Esophagus squamous epithelium (tissue), 5 donors: ENCODE data around the gene SS18L1. TPM values are rescaled to one million over a fixed set of nuclear protein-coding genes. Genes with fewer than 3 reads are reported as not detected.

Experiments used
- DNase-seq: peaks from one replicate; lab custom pipeline; 2025; lab: John Stamatoyannopoulos, UW
- H3K27ac ChIP-seq, 4 donors: fragments of 200-600 bp; sonication (generic); one replicate each; pipeline ENCODE4 v1.5.1; 2016 to 2019; ENCODE audit warnings: mild to moderate bottlenecking in 1 of 4
- H3K27me3 ChIP-seq, 4 donors: fragments of 200-600 bp; sonication (generic); 1 replicate in 3 of 4; 2 replicates in 1 of 4; pipeline versions ENCODE4 v1.5.1 to v1.6.0; 2017 to 2021; ENCODE audit warnings: antibody characterized with exemption in 1 of 4
- H3K36me3 ChIP-seq, 3 donors: fragments of 200-600 bp; sonication (generic); one replicate each; pipeline ENCODE4 v1.5.1; 2016 to 2019
- H3K4me1 ChIP-seq, 3 donors: fragments of 200-600 bp; sonication (generic); one replicate each; pipeline ENCODE4 v1.5.1; 2017 to 2019
- H3K4me3 ChIP-seq, 4 donors: fragments of 200-600 bp; sonication (generic); 1 replicate in 3 of 4; 2 replicates in 1 of 4; pipeline ENCODE4 v1.5.1; 2016 to 2019; ENCODE audit warnings: mild to moderate bottlenecking in 2 of 4, moderate library complexity in 1 of 4
- H3K9me3 ChIP-seq, 3 donors: fragments of 200-600 bp; sonication (generic); one replicate each; pipeline ENCODE4 v1.5.1; 2016 to 2019
- CTCF ChIP-seq, 6 experiments: fragments of 450-650 bp in 4 of 6; fragments of 200-600 bp in 2 of 6; sonication (generic) in 2 of 6; IDR thresholded peaks; one replicate each; pipeline ENCODE4 v1.5.1; 2016 to 2019; ENCODE audit warnings: antibody characterized with exemption in 6 of 6, mild to moderate bottlenecking in 4 of 6, moderate library complexity in 4 of 6
- POLR2A ChIP-seq, 4 donors: fragments of 450-650 bp; IDR thresholded peaks; one replicate each; pipeline ENCODE4 v1.6.1; 2017; ENCODE audit warnings: antibody characterized with exemption in 4 of 4, mild to moderate bottlenecking in 4 of 4, moderate library complexity in 3 of 4
- WGBS, 2 donors: methylation state at CpG; one replicate each; pipeline ENCODE4 v1.1.5; 2018; 5-methylcytosine and 5-hydroxymethylcytosine counted together
- intact Hi-C: fragments of 100-400 bp; cut with DNase I; formaldehyde crosslinking; loops from one replicate; pipeline ENCODE4 v1.15.0; 2022
- total RNA-seq, 4 donors: library from RNA; depleted of rRNA; stranded (reverse); fragments of >200 nt; gene quantifications; one replicate each; pipeline ENCODE4 v1.1.0, GENCODE V29; 2016
- donor health status: DM: yes; HTN: yes; CAD: no.

The SS18L1 gene
- total RNA-seq, 4 donors from 2014 or later, result 7.8 to 24.5 (median 15.0) TPM

- Histone ChIP-seq H3K9me3 (no peaks in the 10 kb centered on the region), H3K4me1 (peaks cover 0 to 18% (median 7%) of the 10 kb centered on the region in 3 donors), H3K4me3 (no peak overlapping the region), H3K27ac (no peak overlapping the region), H3K27me3 (no peaks in the 10 kb centered on the region), H3K36me3 (peaks cover 20 to 96% (median 49%) of the 10 kb centered on the region in 3 donors)
- WGBS, 2 donors, result 97 to 100% methylated on average over 11 to 18 of the region's 41 CpGs
- TF ChIP-seq POLR2A (IDR thresholded peaks at IDR 0.05) (no peak), CTCF (IDR thresholded peaks at IDR 0.05) (no peak)
- no peak for DNase-seq
- intact Hi-C loops, result no loop called here
Measured at GRCh38 chr20:62164879-62165761, 21.6 kb downstream of the SS18L1 start.

- 83 to 87% methylated on average over 4 to 7 of the region's 25 CpGs for WGBS, 2 donors
- no peak for DNase-seq
- H3K36me3 ChIP-seq, result peaks cover 20 to 100% (median 49%) of the 10 kb centered on the region in 3 donors
- TF ChIP-seq POLR2A (IDR thresholded peaks at IDR 0.05) (no peak), CTCF (IDR thresholded peaks at IDR 0.05) (no peak)
- no peak overlapping the region for H3K27ac ChIP-seq
- intact Hi-C loops, result no loop called here
- H3K4me3 ChIP-seq, result no peak overlapping the region
- no peaks in the 10 kb centered on the region for H3K9me3 ChIP-seq
- H3K27me3 ChIP-seq, result no peaks in the 10 kb centered on the region
- peaks cover 0 to 10% (median 6%) of the 10 kb centered on the region in 3 donors for H3K4me1 ChIP-seq
Measured at GRCh38 chr20:62165762-62166399, 22.3 kb downstream of the SS18L1 start.

GRCh38 chr20:62167474-62167873 is 23.9 kb downstream of the SS18L1 start:
- Histone ChIP-seq H3K27ac (no peak overlapping the region), H3K4me3 (no peak overlapping the region), H3K9me3 (no peaks in the 10 kb centered on the region), H3K4me1 (no peaks in the 10 kb centered on the region), H3K36me3 (peaks cover 20 to 88% (median 47%) of the 10 kb centered on the region in 3 donors), H3K27me3 (no peaks in the 10 kb centered on the region)
- no peak for DNase-seq
- whole genome bisulfite sequencing, 2 donors, result 69 to 78% methylated on average over 3 to 4 of the region's 6 CpGs
- TF ChIP-seq POLR2A (IDR thresholded peaks at IDR 0.05) (no peak), CTCF (IDR thresholded peaks at IDR 0.05) (no peak)
- intact Hi-C loops, result no loop called here

- H3K36me3 ChIP-seq, result peaks cover 14 to 88% (median 41%) of the 10 kb centered on the region in 3 donors
- intact Hi-C loops, result no loop called here
- H3K27me3 ChIP-seq, result no peaks in the 10 kb centered on the region
- H3K9me3 ChIP-seq, result no peaks in the 10 kb centered on the region
- H3K4me1 ChIP-seq, result no peaks in the 10 kb centered on the region
- H3K27ac ChIP-seq, result no peak overlapping the region
- no peak for DNase-seq
- WGBS, 2 donors, result 85 to 100% methylated on average over 2 to 4 of the region's 4 CpGs
- TF ChIP-seq POLR2A (IDR thresholded peaks at IDR 0.05), result no peak
- no peak for TF ChIP-seq CTCF (IDR thresholded peaks at IDR 0.05)
- no peak overlapping the region for H3K4me3 ChIP-seq
Measured at GRCh38 chr20:62168061-62168460, 24.5 kb downstream of the SS18L1 start.
